DND-41 (cell line): ENCODE results near the gene ANKRD65.
"Not testable (repeated sequence)": the region's sequence is repeated elsewhere in the genome, so short reads cannot be mapped to it uniquely, and the experiment has no call there.

Experiments used
- ATAC-seq: fragments of 200-7000 bp; cut with Tn5 transposase; 3 replicates; pipeline ENCODE4 v1.9.1; 2021; ENCODE audit warnings: low read depth; ENCODE audit not compliant: insufficient read depth
- DNase-seq: peaks from one replicate; pipeline ENCODE4 v3.0.0-alpha.2; 2020
- H2AFZ ChIP-seq: 2 replicates; pipeline ENCODE4 v1.6.0; 2012; ENCODE audit warnings: low read depth, low read length
- H3K27ac ChIP-seq: 2 replicates; pipeline ENCODE4 v1.5.1; 2012; ENCODE audit warnings: low read length, inconsistent platforms
- H3K27me3 ChIP-seq: fragments of 200-600 bp; sonication (generic); 2 replicates; pipeline ENCODE4 v1.6.0; 2012; ENCODE audit warnings: low read length, mild to moderate bottlenecking, inconsistent platforms; ENCODE audit not compliant: insufficient read depth, poor library complexity
- H3K36me3 ChIP-seq: 2 replicates; pipeline ENCODE4 v1.5.1; 2012; ENCODE audit warnings: low read length, inconsistent platforms; ENCODE audit not compliant: insufficient read depth
- H3K4me1 ChIP-seq: 2 replicates; pipeline ENCODE4 v1.5.1; 2012; ENCODE audit warnings: mild to moderate bottlenecking, low read length; ENCODE audit not compliant: insufficient read depth
- H3K4me2 ChIP-seq: 2 replicates; pipeline ENCODE4 v1.6.0; 2012; ENCODE audit warnings: mild to moderate bottlenecking, moderate library complexity, low read length, inconsistent platforms; ENCODE audit not compliant: insufficient read depth
- H3K4me3 ChIP-seq, 2 experiments: fragments of 200-600 bp in 1 of 2; shearing (Covaris generic) in 1 of 2; 2 replicates each; pipeline ENCODE4 v1.5.1; 2012 to 2016; ENCODE audit warnings: inconsistent platforms in 2 of 2, low read length in 2 of 2, mild to moderate bottlenecking in 2 of 2, low read depth in 1 of 2, moderate library complexity in 1 of 2
- H3K79me2 ChIP-seq: 2 replicates; pipeline ENCODE4 v1.6.0; 2012; ENCODE audit warnings: low read length, inconsistent platforms; ENCODE audit not compliant: insufficient read depth
- H3K9ac ChIP-seq: 2 replicates; pipeline ENCODE4 v1.6.0; 2012; ENCODE audit warnings: low read depth, mild to moderate bottlenecking, inconsistent platforms, low read length, moderate library complexity
- H3K9me3 ChIP-seq: 2 replicates; pipeline ENCODE4 v1.5.1; 2012; ENCODE audit warnings: low read length, moderate library complexity, mild to moderate bottlenecking, inconsistent platforms; ENCODE audit not compliant: insufficient read depth, severe bottlenecking
- H4K20me1 ChIP-seq: 2 replicates; pipeline ENCODE4 v1.6.0; 2012; ENCODE audit warnings: low read length; ENCODE audit not compliant: insufficient read depth
- EZH2 ChIP-seq: IDR thresholded peaks from 3 replicates; pipeline ENCODE4 v1.6.1; 2012; ENCODE audit warnings: borderline replicate concordance, low read depth, mild to moderate bottlenecking, moderate library complexity, low read length, inconsistent platforms; ENCODE audit not compliant: severe bottlenecking
- TF ChIP-seq, protein P1 (sequence below): IDR thresholded peaks from 2 replicates; pipeline ENCODE4 v1.5.1; 2012; ENCODE audit warnings: borderline replicate concordance, low read length, moderate library complexity, mild to moderate bottlenecking; ENCODE audit not compliant: poor library complexity, severe bottlenecking; ENCODE audit errors: extremely low read depth

Gene ANKRD65

DNA sequence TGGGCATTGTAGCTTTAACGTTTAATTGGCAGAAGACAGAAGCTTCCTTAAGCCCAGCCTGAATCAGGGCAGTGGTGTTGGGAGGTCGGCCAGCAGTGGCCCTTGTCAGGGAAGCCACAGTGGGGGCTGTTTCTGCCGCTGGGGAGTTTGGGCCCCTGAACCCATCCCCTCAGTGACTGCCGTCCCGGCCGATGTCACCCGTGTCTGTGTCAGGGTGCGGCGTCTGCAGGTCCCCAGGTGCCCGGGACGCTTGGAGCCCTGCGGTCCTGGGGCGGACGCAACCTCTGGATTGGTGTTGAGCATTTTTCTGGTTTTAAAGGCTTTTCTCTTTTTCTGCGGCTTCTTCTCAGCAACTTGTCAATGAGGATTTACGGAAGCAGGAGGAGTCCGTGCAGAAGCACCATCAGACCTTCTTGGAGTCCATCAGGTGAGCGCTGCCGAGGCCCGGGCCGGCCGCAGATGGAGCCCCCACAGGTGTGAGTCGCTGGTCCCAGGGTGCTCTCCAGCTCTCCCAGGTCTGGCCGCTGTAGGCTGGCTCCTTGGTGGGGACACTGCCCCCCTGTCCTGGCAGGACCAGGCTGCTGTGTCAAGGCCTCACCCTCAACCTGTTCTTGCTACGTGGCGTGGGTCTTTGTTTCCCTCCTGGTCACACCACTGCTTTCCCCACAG is 30.8 kb upstream of the ANKRD65 start:
- TF ChIP-seq, protein P1, sequence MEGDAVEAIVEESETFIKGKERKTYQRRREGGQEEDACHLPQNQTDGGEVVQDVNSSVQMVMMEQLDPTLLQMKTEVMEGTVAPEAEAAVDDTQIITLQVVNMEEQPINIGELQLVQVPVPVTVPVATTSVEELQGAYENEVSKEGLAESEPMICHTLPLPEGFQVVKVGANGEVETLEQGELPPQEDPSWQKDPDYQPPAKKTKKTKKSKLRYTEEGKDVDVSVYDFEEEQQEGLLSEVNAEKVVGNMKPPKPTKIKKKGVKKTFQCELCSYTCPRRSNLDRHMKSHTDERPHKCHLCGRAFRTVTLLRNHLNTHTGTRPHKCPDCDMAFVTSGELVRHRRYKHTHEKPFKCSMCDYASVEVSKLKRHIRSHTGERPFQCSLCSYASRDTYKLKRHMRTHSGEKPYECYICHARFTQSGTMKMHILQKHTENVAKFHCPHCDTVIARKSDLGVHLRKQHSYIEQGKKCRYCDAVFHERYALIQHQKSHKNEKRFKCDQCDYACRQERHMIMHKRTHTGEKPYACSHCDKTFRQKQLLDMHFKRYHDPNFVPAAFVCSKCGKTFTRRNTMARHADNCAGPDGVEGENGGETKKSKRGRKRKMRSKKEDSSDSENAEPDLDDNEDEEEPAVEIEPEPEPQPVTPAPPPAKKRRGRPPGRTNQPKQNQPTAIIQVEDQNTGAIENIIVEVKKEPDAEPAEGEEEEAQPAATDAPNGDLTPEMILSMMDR = no peak
- TF ChIP-seq EZH2 = no peak
- Histone ChIP-seq H3K79me2 (no peaks in the 10 kb centered on the region), H3K4me2 (no peak overlapping the region), H3K9me3 (no peaks in the 10 kb centered on the region), H3K9ac (no peak overlapping the region), H4K20me1 (no peaks in the 10 kb centered on the region), H3K4me3 (no peak overlapping the region), H2AFZ (no peak overlapping the region), H3K27ac (no peak overlapping the region), H3K4me1 (no peaks in the 10 kb centered on the region), H3K36me3 (no peaks in the 10 kb centered on the region), H3K27me3 (no peaks in the 10 kb centered on the region)
- ATAC-seq = no peak
- no peak for DNase-seq

DNA sequence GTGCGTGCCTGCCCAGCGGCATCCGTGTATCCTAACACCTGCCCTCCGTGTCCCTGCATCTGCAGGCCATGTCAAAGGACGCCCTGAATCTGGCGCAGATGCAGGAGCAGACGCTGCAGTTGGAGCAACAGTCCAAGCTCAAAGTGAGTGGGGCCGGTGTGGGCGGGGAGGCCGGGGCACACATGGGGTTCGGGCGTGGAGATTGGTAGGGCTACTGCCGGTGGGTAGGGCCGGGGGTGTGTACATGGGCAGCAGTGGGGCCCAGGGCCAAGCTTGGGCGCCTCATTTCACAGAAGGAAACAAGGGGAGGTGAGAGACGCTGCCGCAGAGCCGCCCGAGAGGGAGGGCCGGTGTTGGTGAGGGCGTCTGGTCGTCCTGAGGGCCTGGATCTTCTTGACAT is 29.5 kb upstream of the ANKRD65 start:
- H3K4me3 ChIP-seq, H3K4me2 ChIP-seq, ATAC-seq, H3K79me2 ChIP-seq, H4K20me1 ChIP-seq, H2AFZ ChIP-seq, H3K9me3 ChIP-seq, H3K27ac ChIP-seq, H3K36me3 ChIP-seq, H3K9ac ChIP-seq, DNase-seq, H3K27me3 ChIP-seq, H3K4me1 ChIP-seq: not testable (repeated sequence)

GRCh38 chr1:1449099-1449739 is 28.1 kb upstream of the ANKRD65 start, which contains the start of gene ATAD3C:
ATAD3C (plus strand) TSS chr1:1449689; CDS start chr1:1450684, 995 bp downstream.
- Histone ChIP-seq H2AFZ (no peak within 1 kb of the TSS), H3K79me2 (no peaks in the 10 kb centered on the region), H3K4me3 (no peak within 1 kb of the TSS), H4K20me1 (no peaks in the 10 kb centered on the region), H3K36me3 (no peaks in the 10 kb centered on the region), H3K27me3 (no peaks in the 10 kb centered on the region), H3K27ac (no peak within 1 kb of the TSS), H3K9me3 (no peaks in the 10 kb centered on the region), H3K4me1 (no peaks in the 10 kb centered on the region), H3K4me2 (no peak within 1 kb of the TSS), H3K9ac (no peak within 1 kb of the TSS)
- TF ChIP-seq, protein P1 = no peak
- no peak for TF ChIP-seq EZH2
- DNase-seq (no peak), ATAC-seq (no peak)

DNA sequence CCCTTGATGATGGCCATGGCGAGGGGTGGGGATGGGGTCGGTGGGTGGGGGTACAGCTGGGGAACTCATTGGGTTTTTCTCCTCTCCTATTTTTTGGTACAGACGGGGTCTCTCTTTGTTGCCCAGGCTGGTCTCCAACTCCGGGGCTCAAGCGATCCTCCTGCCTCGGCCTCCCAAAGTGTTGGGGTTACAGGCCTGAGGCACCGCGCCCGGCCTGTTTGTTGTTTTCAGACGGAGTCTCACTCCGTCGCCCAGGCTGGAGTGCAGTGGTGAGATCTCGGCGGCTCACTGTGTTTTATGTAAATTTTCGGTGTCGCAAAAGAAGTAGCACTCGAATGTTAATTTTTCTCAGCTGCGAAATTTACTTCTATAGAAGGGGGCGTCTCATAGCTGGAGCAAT is 25.6 kb upstream of the ANKRD65 start:
- not testable (repeated sequence) for H3K4me2 ChIP-seq, DNase-seq

More for the DNA sequence above, 25.6 kb upstream of the ANKRD65 start:
- H3K9ac ChIP-seq, H3K79me2 ChIP-seq, H3K4me1 ChIP-seq, H3K9me3 ChIP-seq, ATAC-seq, H3K27me3 ChIP-seq, H2AFZ ChIP-seq, H3K4me3 ChIP-seq, H3K27ac ChIP-seq, H3K36me3 ChIP-seq, H4K20me1 ChIP-seq: not testable (repeated sequence)
